Renal cortical epithelial cell (primary cell): ENCODE results near the gene KMT5C. TPM values are rescaled to one million over a fixed set of nuclear protein-coding genes. Genes with fewer than 3 reads are reported as not detected.

Source experiments
- DNase-seq: peaks from one replicate; pipeline ENCODE4 v3.0.0-alpha.2; 2011; ENCODE audit warnings: low read depth
- total RNA-seq: library from RNA; depleted of rRNA; stranded (reverse); fragments of >200 nt; gene quantifications from 2 replicates; pipeline ENCODE4 v1.2.3, GENCODE V29; 2014

Gene KMT5C
- 4.9 and 10.4 TPM in 2 replicates for total RNA-seq

DNA sequence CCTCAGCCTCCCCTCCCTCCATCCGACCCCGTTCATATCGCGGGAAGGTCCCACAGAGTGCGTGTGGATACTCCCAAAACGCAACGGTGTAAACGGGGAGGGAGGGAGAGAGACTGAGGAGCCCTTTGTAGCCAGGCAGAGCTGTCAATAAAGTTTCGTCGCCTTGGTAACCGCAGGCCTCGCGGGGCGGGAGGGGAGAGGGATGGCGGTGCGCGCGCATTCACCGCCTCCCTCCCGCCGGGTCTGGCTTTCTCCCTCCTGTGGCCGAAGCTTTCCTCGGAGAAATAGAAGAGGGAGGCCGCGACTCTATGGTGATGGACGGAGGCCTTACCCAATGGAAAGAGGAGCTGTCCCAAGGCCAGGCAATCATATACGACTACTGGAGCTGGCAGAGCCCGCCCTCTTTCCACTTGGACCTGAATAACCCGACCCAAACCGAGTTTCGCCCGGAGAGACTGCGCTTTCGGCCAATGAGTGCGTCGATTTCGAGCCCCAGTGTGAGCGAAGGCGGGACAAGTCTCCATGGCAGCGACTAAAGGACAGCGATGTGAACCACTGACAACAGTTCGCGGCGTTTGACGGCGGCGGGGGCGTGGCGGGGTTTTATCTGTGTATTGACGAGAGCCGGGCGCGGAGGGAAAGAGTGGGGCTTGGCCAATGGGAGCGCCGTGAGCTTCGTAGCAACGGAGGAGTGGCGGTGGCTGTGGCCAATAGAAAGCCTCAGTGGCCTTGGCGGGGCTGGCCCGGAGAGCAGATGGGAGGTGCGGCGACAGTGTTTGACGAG lies at the start of gene KMT5C:
Gene KMT5C (plus strand): TSS at position 772 of the 784 bp plus-strand sequence. CDS start 2,061 bp downstream, outside the sequence.
- DNase-seq = peak; percentile 100

DNA sequence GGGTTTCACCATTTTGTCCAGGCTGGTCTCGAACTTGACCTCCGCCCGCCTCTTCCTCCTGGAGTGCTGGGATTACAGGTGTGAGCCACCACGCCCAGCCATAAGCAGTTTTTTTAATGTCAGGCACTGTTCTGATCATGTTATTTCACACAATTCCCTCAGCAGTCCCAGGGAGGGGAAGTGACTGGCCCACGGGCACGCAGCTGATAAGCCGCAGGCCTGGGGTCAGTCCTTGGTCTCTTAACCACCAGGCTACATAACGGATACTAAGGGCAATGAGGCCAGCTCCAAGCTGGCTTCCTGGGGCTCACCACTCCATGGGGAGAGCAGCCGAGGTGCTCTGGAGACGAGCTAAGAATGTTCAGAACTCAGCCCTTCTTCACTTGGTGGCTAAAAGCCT lies 42.4 kb upstream of the KMT5C start:
- no peak for DNase-seq

- DNase-seq = no peak
Observed at GRCh38 chr19:55299991-55300390, 39.7 kb upstream of the KMT5C start.

- DNase-seq = no peak
Observed at GRCh38 chr19:55300886-55301458, 38.7 kb upstream of the KMT5C start.

- peak; percentile 46 for DNase-seq
Observed at GRCh38 chr19:55301459-55302317, 38.0 kb upstream of the KMT5C start.

DNA sequence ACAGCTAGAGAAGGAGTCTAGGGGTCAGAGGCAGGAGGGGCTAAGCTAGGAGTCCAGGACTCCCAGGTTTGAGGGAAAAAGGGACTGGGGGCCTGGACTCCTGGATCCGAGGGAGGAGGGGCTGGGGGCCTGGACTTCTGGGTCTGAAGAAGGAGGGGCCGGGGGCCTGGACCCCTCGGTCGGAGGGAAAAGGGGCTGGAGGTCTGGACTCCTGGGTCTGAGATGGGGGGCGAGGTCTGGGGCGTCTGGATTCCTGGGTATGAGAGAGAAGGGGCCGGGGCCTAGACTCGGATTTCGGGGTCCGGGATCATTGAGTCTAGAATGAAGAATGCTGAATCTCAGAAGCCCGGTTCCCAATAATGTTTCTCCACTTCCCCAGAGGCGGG lies 37.4 kb upstream of the KMT5C start:
- no peak for DNase-seq

DNA sequence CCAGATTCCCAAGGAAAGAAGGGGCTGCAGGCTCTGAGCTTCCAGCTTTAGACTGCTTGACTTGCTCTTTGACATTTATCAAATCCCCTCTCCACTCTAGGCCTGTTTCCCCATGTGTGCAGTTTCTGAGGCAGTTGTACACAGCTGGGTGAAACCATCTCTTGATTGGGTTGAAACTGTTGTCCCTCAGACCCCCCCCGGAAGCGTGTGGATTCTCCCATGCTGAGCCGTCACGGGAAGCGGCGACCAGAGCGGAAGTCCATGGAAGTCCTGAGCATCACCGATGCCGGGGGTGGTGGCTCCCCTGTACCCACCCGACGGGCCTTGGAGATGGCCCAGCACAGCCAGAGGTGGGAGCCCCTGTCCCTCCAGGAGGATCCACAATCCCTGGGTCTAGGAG lies 36.2 kb upstream of the KMT5C start:
- DNase-seq = no peak

DNA sequence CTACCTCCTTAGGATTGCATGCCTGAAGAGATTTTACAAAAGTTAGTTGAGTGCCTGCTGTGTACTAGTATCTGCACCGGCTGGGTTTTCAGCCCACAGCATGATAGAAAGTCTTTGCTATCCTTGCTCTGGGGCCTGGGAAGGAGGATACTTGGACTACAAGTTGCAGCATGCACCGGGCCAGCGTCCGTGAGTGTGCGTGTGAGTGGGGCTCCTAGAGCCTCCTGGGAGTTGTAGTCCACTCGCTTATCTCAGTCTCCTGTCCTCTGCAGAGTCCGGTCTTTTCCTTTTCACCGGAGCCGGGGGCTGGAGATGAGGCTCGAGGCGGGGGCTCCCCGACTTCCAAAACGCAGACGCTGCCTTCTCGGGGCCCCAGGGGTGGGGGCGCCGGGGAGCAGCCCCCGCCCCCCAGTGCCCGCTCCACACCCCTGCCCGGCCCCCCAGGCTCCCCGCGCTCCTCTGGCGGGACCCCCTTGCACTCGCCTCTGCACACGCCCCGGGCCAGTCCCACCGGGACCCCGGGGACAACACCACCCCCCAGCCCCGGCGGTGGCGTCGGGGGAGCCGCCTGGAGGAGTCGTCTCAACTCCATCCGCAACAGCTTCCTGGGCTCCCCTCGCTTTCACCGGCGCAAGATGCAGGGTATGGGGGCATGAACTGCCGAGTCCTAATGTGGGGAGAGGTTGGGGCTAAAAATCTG lies 35.2 kb upstream of the KMT5C start:
- no peak for DNase-seq

DNA sequence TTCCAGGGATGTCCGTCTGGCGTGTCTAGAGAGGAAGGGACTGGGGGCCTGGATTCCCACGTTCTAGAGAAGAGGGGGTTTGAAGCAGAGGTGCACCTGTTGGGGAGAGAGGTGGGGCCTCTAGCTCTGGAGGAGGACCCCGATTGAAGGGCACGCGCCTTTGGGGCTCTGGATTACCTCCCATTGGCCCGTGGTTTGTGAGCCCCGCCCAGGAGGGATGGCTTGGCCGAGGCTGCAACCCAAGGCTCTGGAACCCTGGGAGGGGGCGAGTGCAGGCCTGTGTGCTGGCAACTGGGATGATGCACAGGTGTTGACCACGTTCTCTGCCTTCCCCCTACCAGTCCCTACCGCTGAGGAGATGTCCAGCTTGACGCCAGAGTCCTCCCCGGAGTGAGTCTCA lies 34.7 kb upstream of the KMT5C start:
- DNase-seq = no peak

- DNase-seq = no peak
Observed at GRCh38 chr19:55305491-55305890, 34.2 kb upstream of the KMT5C start.

DNA sequence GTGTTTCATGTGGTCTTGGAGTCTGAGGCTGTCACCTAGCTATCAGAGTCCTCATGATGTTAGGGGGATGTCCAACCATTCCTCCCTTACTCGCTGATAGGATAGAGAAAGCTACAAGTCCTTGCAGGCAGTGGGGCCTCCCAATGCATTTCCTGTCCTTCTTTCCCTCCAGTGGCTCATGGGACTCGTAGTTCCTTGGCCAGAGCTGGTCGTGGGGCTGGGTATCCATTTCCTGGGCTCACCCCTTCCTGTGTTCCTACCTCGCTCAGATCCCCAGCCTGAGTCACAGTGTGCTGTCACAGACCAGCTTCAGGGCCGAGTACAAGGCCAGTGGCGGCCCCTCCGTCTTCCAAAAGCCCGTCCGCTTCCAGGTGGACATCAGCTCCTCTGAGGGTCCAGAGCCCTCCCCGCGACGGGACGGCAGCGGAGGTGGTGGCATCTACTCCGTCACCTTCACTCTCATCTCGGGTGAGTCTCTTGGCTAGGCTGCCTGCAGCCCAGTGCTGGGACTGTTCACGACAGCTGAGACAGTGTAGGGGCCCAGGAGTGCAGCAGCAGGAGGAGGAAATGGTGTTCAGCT lies 33.6 kb upstream of the KMT5C start:
- no peak for DNase-seq

- no peak for DNase-seq
Observed at GRCh38 chr19:55306712-55307111, 33.0 kb upstream of the KMT5C start.

DNA sequence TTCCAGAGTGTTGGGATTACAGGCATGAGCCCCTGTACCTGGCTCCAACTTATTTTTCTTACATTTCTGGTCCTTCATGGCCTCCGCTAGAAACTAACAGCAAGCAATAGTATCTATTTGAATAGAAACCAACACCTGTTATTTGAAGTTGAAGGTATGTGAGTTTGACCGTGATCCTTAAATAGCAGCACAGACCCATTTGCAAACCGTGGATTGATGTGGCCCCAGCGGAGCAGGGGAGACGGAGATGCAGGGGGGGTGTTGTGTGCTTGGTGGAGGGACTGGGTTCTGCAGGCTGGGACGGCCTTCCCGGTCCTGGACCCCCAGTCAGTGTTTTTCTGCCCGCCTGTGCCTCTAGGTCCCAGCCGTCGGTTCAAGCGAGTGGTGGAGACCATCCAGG lies 31.4 kb upstream of the KMT5C start:
- DNase-seq = no peak

- no peak for DNase-seq
Observed at GRCh38 chr19:55309448-55309847, 30.2 kb upstream of the KMT5C start.

DNA sequence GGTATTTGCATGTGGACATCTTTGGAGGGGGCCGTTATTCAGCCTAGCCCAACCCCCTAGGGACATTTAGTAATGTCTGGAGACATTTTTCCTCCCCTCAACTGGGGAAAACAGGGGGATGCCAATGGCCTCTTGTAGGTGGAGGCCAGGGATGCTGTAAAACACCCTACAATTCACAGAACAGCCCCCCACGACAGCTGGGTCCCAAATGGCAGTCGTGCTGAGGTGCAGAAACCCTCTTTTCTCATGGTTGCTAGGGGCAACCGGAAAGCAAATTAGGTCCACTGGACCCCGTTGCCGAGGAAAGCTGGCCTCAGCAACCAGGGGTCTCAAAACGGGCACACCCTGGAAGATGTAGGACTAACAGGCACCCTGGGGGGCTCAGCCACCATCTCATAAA lies 29.2 kb upstream of the KMT5C start:
- no peak for DNase-seq

DNA sequence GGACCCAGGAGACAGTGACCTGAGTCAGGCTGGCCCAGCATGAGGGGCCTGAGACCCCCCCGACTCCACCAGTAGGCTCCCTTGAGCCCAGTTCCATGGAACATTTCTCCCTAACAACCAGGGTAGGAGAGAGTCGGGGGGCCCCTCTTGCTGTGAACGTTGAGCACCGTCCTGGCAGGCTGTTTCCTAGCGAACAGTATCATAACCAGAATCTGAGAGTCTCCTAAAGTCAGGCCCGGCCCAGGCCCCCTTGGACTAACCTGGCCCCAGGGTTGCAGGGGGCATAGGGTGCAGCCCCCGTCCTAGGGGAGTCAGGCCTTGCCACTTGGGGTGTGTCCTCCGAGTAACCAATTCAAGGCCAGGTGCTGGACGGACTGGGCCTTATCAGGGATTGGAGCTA lies 28.3 kb upstream of the KMT5C start:
- no peak for DNase-seq

GRCh38 chr19:55311797-55312196 lies 27.9 kb upstream of the KMT5C start:
- no peak for DNase-seq

GRCh38 chr19:55312621-55313512 lies 26.8 kb upstream of the KMT5C start:
- no peak for DNase-seq

DNA sequence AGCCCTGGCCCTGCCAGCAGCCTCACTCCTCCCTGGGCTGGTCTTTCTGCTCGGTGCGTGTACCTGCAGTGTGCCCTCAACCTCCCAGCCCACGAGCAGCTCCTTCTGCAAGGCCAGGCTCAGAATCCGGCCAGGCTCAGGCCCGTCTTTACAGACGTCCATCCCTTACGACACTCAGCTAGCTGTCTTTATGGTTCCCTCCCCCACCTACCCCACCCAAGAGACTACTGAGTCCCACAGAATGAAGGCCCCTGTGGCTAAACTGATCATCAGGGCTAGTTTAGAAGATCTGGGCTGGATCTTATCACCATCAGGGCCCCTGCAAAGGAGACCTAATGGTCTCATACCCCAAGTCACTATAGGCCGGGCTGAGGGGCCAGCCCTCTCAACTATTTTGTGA lies 25.3 kb upstream of the KMT5C start:
- DNase-seq = no peak

GRCh38 chr19:55315956-55316525 lies 23.6 kb upstream of the KMT5C start:
- no peak for DNase-seq
